Measurements from ENCODE around the gene DNAH8. TPM values are rescaled to one million over a fixed set of nuclear protein-coding genes. Genes with fewer than 3 reads are reported as not detected.

Gene DNAH8
- polyA plus RNA-seq, 3 donors, result not detected

DNA sequence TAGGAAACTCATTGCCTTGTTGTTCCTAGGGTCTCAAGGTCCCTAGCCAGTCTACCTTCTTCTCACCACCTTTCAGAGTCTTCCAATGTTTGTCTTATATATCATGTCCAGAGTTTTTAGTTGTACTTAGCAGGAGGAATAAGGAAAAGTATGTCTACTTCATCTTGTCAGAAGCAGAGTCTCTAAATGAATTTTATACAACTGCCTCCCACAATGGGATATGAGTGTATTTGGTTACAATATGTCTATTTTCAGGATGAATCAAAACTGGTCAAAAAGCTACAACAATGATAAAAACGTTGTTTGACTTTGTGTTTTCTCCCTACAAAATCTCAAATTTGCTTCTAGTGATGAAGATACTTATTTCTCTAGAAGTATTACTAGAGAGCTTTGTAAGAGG lies 19.2 kb upstream of the DNAH8 start:
- Histone ChIP-seq H4K20me1 (ENCODE audit: insufficient read depth, low read length) (no peaks in the 10 kb centered on the region), H3K9me3 (replicated peaks in 1 of 2; ENCODE audit: control insufficient read depth in 1 of 2, insufficient read depth in 1 of 2, low read length in 2 of 2) (peaks cover 8 to 13% of the 10 kb centered on the region in 2 donors), H3K4me3 (replicated peaks in 1 of 3; ENCODE audit: low read depth in 2 of 3, low read length in 3 of 3) (no peak overlapping the region), H3K79me2 (ENCODE audit: insufficient read depth, low read length) (peaks cover 4% of the 10 kb centered on the region), H3K4me1 (ENCODE audit: control insufficient read depth in 1 of 2, insufficient read depth in 2 of 2, low read length in 2 of 2) (no peaks in the 10 kb centered on the region), H2AFZ (ENCODE audit: insufficient read depth, low read depth, low read length, poor library complexity, severe bottlenecking) (no peak overlapping the region), H3K4me2 (replicated peaks; ENCODE audit: extremely low read depth, low read length, poor library complexity, severe bottlenecking) (no peak overlapping the region), H3K27me3 (ENCODE audit: control insufficient read depth in 2 of 2, insufficient read depth in 2 of 2, low read length in 2 of 2) (no peaks in the 10 kb centered on the region), H3K9ac (ENCODE audit: insufficient read depth, low read length, poor library complexity, severe bottlenecking) (no peak overlapping the region), H3K27ac (ENCODE audit: low read depth in 1 of 2, low read length in 2 of 2) (no peak overlapping the region), H3K36me3 (replicated peaks in 1 of 2; ENCODE audit: control insufficient read depth in 1 of 2, insufficient read depth in 2 of 2, low read length in 2 of 2) (no peaks in the 10 kb centered on the region)
- Mint-ChIP-seq H3K27ac (no peak overlapping the region), H3K4me3 (no peak overlapping the region), H3K4me1 (peaks cover 9% of the 10 kb centered on the region), H3K36me3 (peaks cover 10% of the 10 kb centered on the region in 2 donors), H3K9me3 (peaks cover 9 to 28% (median 18%) of the 10 kb centered on the region in 7 donors), H3K27me3 (ENCODE audit: low read depth in 3 of 3) (no peaks in the 10 kb centered on the region)
- intact Hi-C loops (cut with micrococcal nuclease), result no loop called here
- WGBS (ENCODE audit: insufficient coverage), result no CpG with 5 or more reads among the region's 1 CpG
- TF ChIP-seq, protein P1, sequence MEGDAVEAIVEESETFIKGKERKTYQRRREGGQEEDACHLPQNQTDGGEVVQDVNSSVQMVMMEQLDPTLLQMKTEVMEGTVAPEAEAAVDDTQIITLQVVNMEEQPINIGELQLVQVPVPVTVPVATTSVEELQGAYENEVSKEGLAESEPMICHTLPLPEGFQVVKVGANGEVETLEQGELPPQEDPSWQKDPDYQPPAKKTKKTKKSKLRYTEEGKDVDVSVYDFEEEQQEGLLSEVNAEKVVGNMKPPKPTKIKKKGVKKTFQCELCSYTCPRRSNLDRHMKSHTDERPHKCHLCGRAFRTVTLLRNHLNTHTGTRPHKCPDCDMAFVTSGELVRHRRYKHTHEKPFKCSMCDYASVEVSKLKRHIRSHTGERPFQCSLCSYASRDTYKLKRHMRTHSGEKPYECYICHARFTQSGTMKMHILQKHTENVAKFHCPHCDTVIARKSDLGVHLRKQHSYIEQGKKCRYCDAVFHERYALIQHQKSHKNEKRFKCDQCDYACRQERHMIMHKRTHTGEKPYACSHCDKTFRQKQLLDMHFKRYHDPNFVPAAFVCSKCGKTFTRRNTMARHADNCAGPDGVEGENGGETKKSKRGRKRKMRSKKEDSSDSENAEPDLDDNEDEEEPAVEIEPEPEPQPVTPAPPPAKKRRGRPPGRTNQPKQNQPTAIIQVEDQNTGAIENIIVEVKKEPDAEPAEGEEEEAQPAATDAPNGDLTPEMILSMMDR (IDR thresholded peaks at IDR 0.05), result no peak
- DNase-seq, result no peak

DNA sequence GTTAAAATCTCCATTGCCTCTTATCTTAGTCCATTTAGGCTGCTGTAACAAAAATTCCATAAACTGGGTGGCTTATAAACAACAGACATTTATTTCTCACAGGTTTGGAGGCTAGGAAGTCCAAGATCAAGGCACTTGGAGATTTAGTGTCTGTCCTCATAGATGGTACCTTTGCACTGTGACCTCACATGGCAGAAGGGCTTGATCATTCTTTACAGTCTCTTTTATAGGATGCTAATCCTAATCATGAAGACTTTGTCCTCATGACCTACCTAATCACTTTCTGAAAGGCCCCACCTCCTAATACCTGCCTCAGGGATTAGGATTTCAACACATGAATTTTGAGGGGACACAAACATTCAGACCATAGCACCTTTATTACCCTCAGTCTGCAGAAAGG lies 18.8 kb upstream of the DNAH8 start:
- TF ChIP-seq, protein P1 (IDR thresholded peaks at IDR 0.05), result no peak
- intact Hi-C loops (cut with micrococcal nuclease), result no loop called here
- Histone ChIP-seq H3K9ac (ENCODE audit: insufficient read depth, low read length, poor library complexity, severe bottlenecking) (no peak overlapping the region), H2AFZ (ENCODE audit: insufficient read depth, low read depth, low read length, poor library complexity, severe bottlenecking) (no peak overlapping the region), H3K4me1 (ENCODE audit: control insufficient read depth in 1 of 2, insufficient read depth in 2 of 2, low read length in 2 of 2) (no peaks in the 10 kb centered on the region), H3K4me2 (replicated peaks; ENCODE audit: extremely low read depth, low read length, poor library complexity, severe bottlenecking) (no peak overlapping the region), H4K20me1 (ENCODE audit: insufficient read depth, low read length) (no peaks in the 10 kb centered on the region), H3K36me3 (replicated peaks in 1 of 2; ENCODE audit: control insufficient read depth in 1 of 2, insufficient read depth in 2 of 2, low read length in 2 of 2) (no peaks in the 10 kb centered on the region), H3K79me2 (ENCODE audit: insufficient read depth, low read length) (peaks cover 9% of the 10 kb centered on the region), H3K27ac (ENCODE audit: low read depth in 1 of 2, low read length in 2 of 2) (no peak overlapping the region), H3K4me3 (replicated peaks in 1 of 3; ENCODE audit: low read depth in 2 of 3, low read length in 3 of 3) (no peak overlapping the region), H3K27me3 (ENCODE audit: control insufficient read depth in 2 of 2, insufficient read depth in 2 of 2, low read length in 2 of 2) (no peaks in the 10 kb centered on the region), H3K9me3 (replicated peaks in 1 of 2; ENCODE audit: control insufficient read depth in 1 of 2, insufficient read depth in 1 of 2, low read length in 2 of 2) (peaks cover 8 to 12% of the 10 kb centered on the region in 2 donors)
- Mint-ChIP-seq H3K27me3 (ENCODE audit: low read depth in 3 of 3) (no peaks in the 10 kb centered on the region), H3K27ac (no peak overlapping the region), H3K4me1 (peaks cover 9% of the 10 kb centered on the region), H3K4me3 (no peak overlapping the region), H3K36me3 (peaks cover 9 to 10% of the 10 kb centered on the region in 2 donors), H3K9me3 (peaks cover 9 to 26% (median 16%) of the 10 kb centered on the region in 7 donors)
- no peak for DNase-seq

Measured in CD14-positive monocyte (primary cell).